K562 (cell line): ENCODE results near the gene HOXA2. TPM values are rescaled to one million over a fixed set of nuclear protein-coding genes. Genes with fewer than 3 reads are reported as not detected.

ENCODE experiments used
- ERF ChIP-seq: fragments of 450-650 bp; formaldehyde crosslinking; IDR thresholded peaks from 2 replicates; pipeline ENCODE4 v1.4.0; 2020; ENCODE audit warnings: mild to moderate bottlenecking, mixed read lengths
- ESRRB ChIP-seq: fragments of 250-450 bp; sonication (Bioruptor Pico); IDR thresholded peaks from 2 replicates; pipeline ENCODE4 v1.5.0; 2020; ENCODE audit warnings: mild to moderate bottlenecking, moderate library complexity, borderline replicate concordance
- EZH2 ChIP-seq: IDR thresholded peaks from 2 replicates; pipeline ENCODE4 v1.6.1; 2012; ENCODE audit warnings: low read depth, mild to moderate bottlenecking, inconsistent platforms, low read length, borderline replicate concordance
- HCFC1 ChIP-seq: IDR thresholded peaks from 2 replicates; pipeline ENCODE4 v1.6.1; 2012; ENCODE audit warnings: low read depth, low read length, improper control_type of control experiment
- HDGF ChIP-seq: fragments of 450-650 bp; IDR thresholded peaks from 2 replicates; pipeline ENCODE4 v1.6.1; 2016
- IFI16 ChIP-seq: fragments of 250-450 bp; sonication (Bioruptor Pico); IDR thresholded peaks from 2 replicates; pipeline ENCODE4 v2.1.2; 2022; ENCODE audit warnings: mild to moderate bottlenecking, inconsistent platforms
- SETDB1 ChIP-seq: IDR thresholded peaks from one replicate; pipeline ENCODE4 v1.6.1; 2012; ENCODE audit warnings: low read length, control low read depth, inconsistent platforms
- TBP ChIP-seq: optimal IDR thresholded peaks from 2 replicates; pipeline ENCODE3; 2011; ENCODE audit warnings: low read depth, low read length, improper control_type of control experiment
- ZNF232 ChIP-seq: sonication (generic); formaldehyde crosslinking; IDR thresholded peaks from 2 replicates; pipeline ENCODE4 v1.8.0; 2022; ENCODE audit warnings: mild to moderate bottlenecking, missing genetic modification reagents
- polyA plus RNA-seq, 8 experiments: library from polyadenylated mRNA; depleted of rRNA in 4 of 8; stranded (reverse) in 5 of 8; unstranded in 3 of 8; fragments of >200 nt; fragmentation: Nextera tagmentation in 2 of 8; fragmentation: Illumina TruSeq in 1 of 8; extraction: Ambion mirVana in 2 of 8; extraction: Trizol in 1 of 8; gene quantifications; 2 replicates each; pipeline versions ENCODE4 v1.2.1 to v1.2.3, GENCODE V29; 2011 to 2014; ENCODE audit warnings: inconsistent platforms in 1 of 8, missing spikeins in 1 of 8
- total RNA-seq, 7 experiments: library from RNA; depleted of rRNA in 6 of 7; stranded (reverse); fragments of >200 nt in 6 of 7; fragmentation: Illumina TruSeq in 2 of 7; extraction: Trizol in 2 of 7; gene quantifications; 2 replicates each; pipeline versions ENCODE4 v1.2.1 to v1.2.3, GENCODE V29; 2011 to 2021; ENCODE audit warnings: low replicate concordance in 1 of 7
- TF ChIP-seq, protein P1 (sequence below), 2 experiments: IDR thresholded peaks in 1 of 2; conservative IDR thresholded peaks in 1 of 2; 2 replicates each; pipeline ENCODE4 v1.6.1; 2016; ENCODE audit warnings: low read depth in 2 of 2, mild to moderate bottlenecking in 1 of 2, missing compliant biosample characterization in 1 of 2, missing genetic modification characterization in 1 of 2, moderate library complexity in 1 of 2
- TF ChIP-seq, protein P2 (sequence below), 2 experiments: fragments of 150-350 bp in 1 of 2; IDR thresholded peaks; 2 replicates each; pipeline ENCODE4 v1.6.1; 2012 to 2016; ENCODE audit warnings: low read depth in 2 of 2, low read length in 2 of 2, mild to moderate bottlenecking in 1 of 2, moderate library complexity in 1 of 2
- TF ChIP-seq, protein P3 (sequence below): fragments of 250-450 bp; sonication (Bioruptor Pico); IDR thresholded peaks from 2 replicates; pipeline ENCODE4 v1.8.0; 2021; ENCODE audit warnings: moderate library complexity, mild to moderate bottlenecking, inconsistent platforms
- TF ChIP-seq, protein P4 (sequence below): fragments of 250-450 bp; sonication (Bioruptor Pico); IDR thresholded peaks from 2 replicates; pipeline ENCODE4 v1.8.0; 2022; ENCODE audit warnings: moderate library complexity, mild to moderate bottlenecking, inconsistent platforms
- TF ChIP-seq, protein P5 (sequence below): fragments of 450-650 bp; IDR thresholded peaks from 2 replicates; pipeline ENCODE4 v1.6.1; 2016; ENCODE audit warnings: borderline replicate concordance
- TF ChIP-seq, protein P6 (sequence below): fragments of 450-650 bp; formaldehyde crosslinking; IDR thresholded peaks from 2 replicates; pipeline ENCODE4 v1.4.0; 2020; ENCODE audit warnings: mild to moderate bottlenecking, mixed read lengths

The HOXA2 gene
- total and polyA plus RNA-seq, 9 of the 15 experiments (the other 6 are each of a cell fraction or from before 2014, with no cell fraction given): 0.04 TPM; not detected in 8

DNA sequence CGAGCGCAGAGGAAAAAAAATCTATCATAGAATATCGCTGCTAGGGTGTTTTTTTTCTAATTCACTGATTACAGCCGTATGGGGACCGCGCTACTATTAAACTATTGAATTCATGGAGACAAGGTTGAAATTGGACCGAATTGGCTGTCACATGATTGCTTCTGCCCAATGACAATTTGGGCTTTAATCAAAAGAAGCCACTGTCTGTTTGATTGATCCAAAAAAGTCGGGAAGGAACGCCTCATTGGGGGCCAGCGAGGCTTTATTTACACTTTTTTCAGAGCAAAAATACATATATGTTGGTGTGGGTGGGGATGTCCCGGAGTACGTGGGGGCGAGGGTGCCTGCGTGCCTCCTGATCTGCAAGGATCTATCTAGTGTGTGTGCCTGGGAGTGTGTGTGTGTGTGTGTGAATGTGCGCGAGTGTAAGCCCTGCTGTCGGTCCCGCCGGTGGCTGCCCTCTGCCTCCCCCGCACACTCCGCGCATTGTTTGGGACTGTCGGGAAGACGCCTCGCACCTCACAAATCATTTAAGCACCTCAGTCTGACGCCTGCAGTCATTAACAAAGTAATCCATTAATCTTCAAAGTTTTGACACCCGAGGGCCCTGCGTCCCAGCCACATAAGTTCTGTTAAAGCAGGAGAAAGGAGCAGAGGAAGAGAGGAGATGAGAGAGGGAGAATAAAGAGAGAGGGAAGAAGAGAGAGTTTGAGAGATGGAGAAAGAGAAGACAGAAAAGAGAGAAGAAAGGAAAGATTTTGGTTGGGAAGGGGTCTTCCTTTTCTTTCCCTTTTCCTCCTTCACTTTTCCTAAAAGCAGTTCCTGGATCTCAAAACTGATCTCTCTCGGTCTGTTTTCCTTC is at the start of gene HOXA2 (continued):
- TF ChIP-seq, protein P1, sequence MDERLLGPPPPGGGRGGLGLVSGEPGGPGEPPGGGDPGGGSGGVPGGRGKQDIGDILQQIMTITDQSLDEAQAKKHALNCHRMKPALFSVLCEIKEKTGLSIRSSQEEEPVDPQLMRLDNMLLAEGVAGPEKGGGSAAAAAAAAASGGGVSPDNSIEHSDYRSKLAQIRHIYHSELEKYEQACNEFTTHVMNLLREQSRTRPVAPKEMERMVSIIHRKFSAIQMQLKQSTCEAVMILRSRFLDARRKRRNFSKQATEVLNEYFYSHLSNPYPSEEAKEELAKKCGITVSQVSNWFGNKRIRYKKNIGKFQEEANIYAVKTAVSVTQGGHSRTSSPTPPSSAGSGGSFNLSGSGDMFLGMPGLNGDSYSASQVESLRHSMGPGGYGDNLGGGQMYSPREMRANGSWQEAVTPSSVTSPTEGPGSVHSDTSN (CRISPR knock-in tag; IDR thresholded peaks at IDR 0.05; ENCODE audit: low read depth): no peak
- TF ChIP-seq, protein P1 (tag; conservative IDR thresholded peaks at IDR 0.05; ENCODE audit: low read depth): peak; percentile 60; the same call in 1 of the 2 replicates
- TF ChIP-seq, protein P2, sequence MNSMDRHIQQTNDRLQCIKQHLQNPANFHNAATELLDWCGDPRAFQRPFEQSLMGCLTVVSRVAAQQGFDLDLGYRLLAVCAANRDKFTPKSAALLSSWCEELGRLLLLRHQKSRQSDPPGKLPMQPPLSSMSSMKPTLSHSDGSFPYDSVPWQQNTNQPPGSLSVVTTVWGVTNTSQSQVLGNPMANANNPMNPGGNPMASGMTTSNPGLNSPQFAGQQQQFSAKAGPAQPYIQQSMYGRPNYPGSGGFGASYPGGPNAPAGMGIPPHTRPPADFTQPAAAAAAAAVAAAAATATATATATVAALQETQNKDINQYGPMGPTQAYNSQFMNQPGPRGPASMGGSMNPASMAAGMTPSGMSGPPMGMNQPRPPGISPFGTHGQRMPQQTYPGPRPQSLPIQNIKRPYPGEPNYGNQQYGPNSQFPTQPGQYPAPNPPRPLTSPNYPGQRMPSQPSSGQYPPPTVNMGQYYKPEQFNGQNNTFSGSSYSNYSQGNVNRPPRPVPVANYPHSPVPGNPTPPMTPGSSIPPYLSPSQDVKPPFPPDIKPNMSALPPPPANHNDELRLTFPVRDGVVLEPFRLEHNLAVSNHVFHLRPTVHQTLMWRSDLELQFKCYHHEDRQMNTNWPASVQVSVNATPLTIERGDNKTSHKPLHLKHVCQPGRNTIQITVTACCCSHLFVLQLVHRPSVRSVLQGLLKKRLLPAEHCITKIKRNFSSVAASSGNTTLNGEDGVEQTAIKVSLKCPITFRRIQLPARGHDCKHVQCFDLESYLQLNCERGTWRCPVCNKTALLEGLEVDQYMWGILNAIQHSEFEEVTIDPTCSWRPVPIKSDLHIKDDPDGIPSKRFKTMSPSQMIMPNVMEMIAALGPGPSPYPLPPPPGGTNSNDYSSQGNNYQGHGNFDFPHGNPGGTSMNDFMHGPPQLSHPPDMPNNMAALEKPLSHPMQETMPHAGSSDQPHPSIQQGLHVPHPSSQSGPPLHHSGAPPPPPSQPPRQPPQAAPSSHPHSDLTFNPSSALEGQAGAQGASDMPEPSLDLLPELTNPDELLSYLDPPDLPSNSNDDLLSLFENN (IDR thresholded peaks at IDR 0.05; ENCODE audit: low read depth in 2 of 2, low read length in 2 of 2): no peak
- TF ChIP-seq, protein P3, sequence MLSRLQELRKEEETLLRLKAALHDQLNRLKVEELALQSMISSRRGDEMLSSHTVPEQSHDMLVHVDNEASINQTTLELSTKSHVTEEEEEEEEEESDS (CRISPR knock-in tag): no peak
- no peak for TF ChIP-seq TBP
- TF ChIP-seq, protein P4, sequence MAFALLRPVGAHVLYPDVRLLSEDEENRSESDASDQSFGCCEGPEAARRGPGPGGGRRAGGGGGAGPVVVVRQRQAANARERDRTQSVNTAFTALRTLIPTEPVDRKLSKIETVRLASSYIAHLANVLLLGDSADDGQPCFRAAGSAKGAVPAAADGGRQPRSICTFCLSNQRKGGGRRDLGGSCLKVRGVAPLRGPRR (CRISPR knock-in tag): no peak
- TF ChIP-seq, protein P5, sequence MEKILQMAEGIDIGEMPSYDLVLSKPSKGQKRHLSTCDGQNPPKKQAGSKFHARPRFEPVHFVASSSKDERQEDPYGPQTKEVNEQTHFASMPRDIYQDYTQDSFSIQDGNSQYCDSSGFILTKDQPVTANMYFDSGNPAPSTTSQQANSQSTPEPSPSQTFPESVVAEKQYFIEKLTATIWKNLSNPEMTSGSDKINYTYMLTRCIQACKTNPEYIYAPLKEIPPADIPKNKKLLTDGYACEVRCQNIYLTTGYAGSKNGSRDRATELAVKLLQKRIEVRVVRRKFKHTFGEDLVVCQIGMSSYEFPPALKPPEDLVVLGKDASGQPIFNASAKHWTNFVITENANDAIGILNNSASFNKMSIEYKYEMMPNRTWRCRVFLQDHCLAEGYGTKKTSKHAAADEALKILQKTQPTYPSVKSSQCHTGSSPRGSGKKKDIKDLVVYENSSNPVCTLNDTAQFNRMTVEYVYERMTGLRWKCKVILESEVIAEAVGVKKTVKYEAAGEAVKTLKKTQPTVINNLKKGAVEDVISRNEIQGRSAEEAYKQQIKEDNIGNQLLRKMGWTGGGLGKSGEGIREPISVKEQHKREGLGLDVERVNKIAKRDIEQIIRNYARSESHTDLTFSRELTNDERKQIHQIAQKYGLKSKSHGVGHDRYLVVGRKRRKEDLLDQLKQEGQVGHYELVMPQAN: no peak
- TF ChIP-seq, protein P6, sequence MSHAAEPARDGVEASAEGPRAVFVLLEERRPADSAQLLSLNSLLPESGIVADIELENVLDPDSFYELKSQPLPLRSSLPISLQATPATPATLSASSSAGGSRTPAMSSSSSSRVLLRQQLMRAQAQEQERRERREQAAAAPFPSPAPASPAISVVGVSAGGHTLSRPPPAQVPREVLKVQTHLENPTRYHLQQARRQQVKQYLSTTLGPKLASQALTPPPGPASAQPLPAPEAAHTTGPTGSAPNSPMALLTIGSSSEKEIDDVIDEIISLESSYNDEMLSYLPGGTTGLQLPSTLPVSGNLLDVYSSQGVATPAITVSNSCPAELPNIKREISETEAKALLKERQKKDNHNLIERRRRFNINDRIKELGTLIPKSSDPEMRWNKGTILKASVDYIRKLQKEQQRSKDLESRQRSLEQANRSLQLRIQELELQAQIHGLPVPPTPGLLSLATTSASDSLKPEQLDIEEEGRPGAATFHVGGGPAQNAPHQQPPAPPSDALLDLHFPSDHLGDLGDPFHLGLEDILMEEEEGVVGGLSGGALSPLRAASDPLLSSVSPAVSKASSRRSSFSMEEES (CRISPR knock-in tag): peak; percentile 31
- TF ChIP-seq ZNF232 (CRISPR knock-in tag): no peak
- no peak for TF ChIP-seq ESRRB (CRISPR knock-in tag)
- TF ChIP-seq ERF (CRISPR knock-in tag): no peak
- no peak for TF ChIP-seq EZH2
- no peak for TF ChIP-seq HCFC1
- no peak for TF ChIP-seq IFI16 (CRISPR knock-in tag)
- no peak for TF ChIP-seq HDGF
- no peak for TF ChIP-seq SETDB1
